Caco-2 (cell line): ENCODE data around the gene STK11IP. TPM values are rescaled to one million over a fixed set of nuclear protein-coding genes. Genes with fewer than 3 reads are reported as not detected.

Experiments
- BruUV-seq: library from RNA; stranded (reverse); fragments of 400-500 nt; replicated peaks from 2 replicates; lab custom pipeline; 2021; lab: Mats Ljungman, UMichigan
- CTCF ChIA-PET: fragments of 300-600 bp; sonication (Branson Sonifier 250); formaldehyde crosslinking; loops from one replicate; lab custom pipeline; 2022; ENCODE audit warnings: antibody characterized with exemption; lab: Charles Lee
- POLR2A ChIA-PET: fragments of 300-600 bp; sonication (Branson Sonifier 250); formaldehyde crosslinking; loops from one replicate; lab custom pipeline; 2022; ENCODE audit warnings: antibody characterized with exemption; lab: Charles Lee
- DNase-seq, 2 experiments: peaks; one replicate each; pipeline versions ENCODE4 v3.0.0 to v3.0.0-alpha.2; 2020 to 2022
- H3K27me3 ChIP-seq: replicated peaks from 2 replicates; pipeline ENCODE4 v1.6.0; 2011; ENCODE audit warnings: low read length; ENCODE audit not compliant: control insufficient read depth, insufficient read depth
- H3K36me3 ChIP-seq: 2 replicates; pipeline ENCODE4 v1.5.1; 2011; ENCODE audit warnings: low read length; ENCODE audit not compliant: control insufficient read depth, insufficient read depth
- H3K4me1 ChIP-seq: fragments of 250-450 bp; sonication (Bioruptor Pico); 2 replicates; pipeline ENCODE4 v1.5.1; 2020; ENCODE audit warnings: mild to moderate bottlenecking
- H3K4me3 ChIP-seq: 2 replicates; pipeline ENCODE4 v1.5.1; 2011; ENCODE audit warnings: low read depth, mild to moderate bottlenecking, control low read depth, low read length
- H3K9me3 ChIP-seq: fragments of 250-450 bp; sonication (Bioruptor Pico); 2 replicates; pipeline ENCODE4 v1.5.1; 2020; ENCODE audit warnings: mild to moderate bottlenecking, moderate library complexity
- H3K27ac Mint-ChIP-seq: one replicate; pipeline ENCODE4 v1.8.0; 2022; ENCODE audit warnings: mixed read lengths; ENCODE audit not compliant: unreplicated experiment
- H3K27me3 Mint-ChIP-seq: one replicate; pipeline ENCODE4 v1.8.0; 2022; ENCODE audit warnings: mixed read lengths; ENCODE audit not compliant: insufficient read depth, unreplicated experiment
- H3K36me3 Mint-ChIP-seq: one replicate; pipeline ENCODE4 v1.8.0; 2022; ENCODE audit warnings: mild to moderate bottlenecking, mixed read lengths; ENCODE audit not compliant: insufficient read depth, unreplicated experiment
- H3K4me1 Mint-ChIP-seq: one replicate; pipeline ENCODE4 v1.8.0; 2022; ENCODE audit warnings: low read depth, mixed read lengths; ENCODE audit not compliant: unreplicated experiment
- H3K4me3 Mint-ChIP-seq: one replicate; pipeline ENCODE4 v1.8.0; 2022; ENCODE audit warnings: mild to moderate bottlenecking, moderate library complexity, mixed read lengths; ENCODE audit not compliant: unreplicated experiment
- H3K9me3 Mint-ChIP-seq: one replicate; pipeline ENCODE4 v1.8.0; 2022; ENCODE audit warnings: mixed read lengths; ENCODE audit not compliant: unreplicated experiment
- CTCF ChIP-seq, 2 experiments: fragments of 200-600 bp in 1 of 2; IDR thresholded peaks; 1 replicate in 1 of 2; 2 replicates in 1 of 2; pipeline versions ENCODE4 v1.5.1 to v1.8.0; 2011 to 2022; ENCODE audit warnings: antibody characterized with exemption in 1 of 2, control low read depth in 1 of 2, inconsistent platforms in 1 of 2, low read depth in 1 of 2, low read length in 1 of 2, mild to moderate bottlenecking in 1 of 2, moderate library complexity in 1 of 2; ENCODE audit not compliant: insufficient read depth in 1 of 2, severe bottlenecking in 1 of 2, unreplicated experiment in 1 of 2
- intact Hi-C: fragments of 100-400 bp; cut with micrococcal nuclease; formaldehyde crosslinking; loops from one replicate; pipeline ENCODE4 v1.10.0; 2022; ENCODE audit not compliant: unreplicated experiment
- total RNA-seq: library from RNA; stranded (reverse); gene quantifications from 2 replicates; pipeline ENCODE4 v1.2.3, GENCODE V29; 2022

Gene STK11IP
- total RNA-seq, 1 experiment from 2014 or later: 21.7 TPM

GRCh38 chr2:219573166-219573565, 24.5 kb upstream of the STK11IP start:
- DNase-seq: no peak
- intact Hi-C loops: loop anchor here (2.0 kb wide), 1 partner anchor 30 kb away; the partner anchor contains the start of gene CHPF
- no peaks in the 10 kb centered on the region for H3K36me3 ChIP-seq
- ChIA-PET POLR2A (no interaction called here), CTCF (no interaction called here)
- BruUV-seq: no TSS peak
- no peak for TF ChIP-seq CTCF (IDR thresholded peaks at IDR 0.05; ENCODE audit: insufficient read depth in 1 of 2, low read depth in 1 of 2, low read length in 1 of 2, severe bottlenecking in 1 of 2, unreplicated experiment in 1 of 2)
- H3K27me3 ChIP-seq: no peaks in the 10 kb centered on the region
- Mint-ChIP-seq H3K36me3 (peaks cover 1% of the 10 kb centered on the region), H3K9me3 (no peaks in the 10 kb centered on the region), H3K27me3 (no peaks in the 10 kb centered on the region), H3K4me3 (no peak overlapping the region), H3K4me1 (peaks cover 27% of the 10 kb centered on the region), H3K27ac (peak overlapping the region; percentile 15)
- peaks cover 28% of the 10 kb centered on the region for H3K4me1 ChIP-seq
- no peak overlapping the region for H3K4me3 ChIP-seq
- no peaks in the 10 kb centered on the region for H3K9me3 ChIP-seq

DNA sequence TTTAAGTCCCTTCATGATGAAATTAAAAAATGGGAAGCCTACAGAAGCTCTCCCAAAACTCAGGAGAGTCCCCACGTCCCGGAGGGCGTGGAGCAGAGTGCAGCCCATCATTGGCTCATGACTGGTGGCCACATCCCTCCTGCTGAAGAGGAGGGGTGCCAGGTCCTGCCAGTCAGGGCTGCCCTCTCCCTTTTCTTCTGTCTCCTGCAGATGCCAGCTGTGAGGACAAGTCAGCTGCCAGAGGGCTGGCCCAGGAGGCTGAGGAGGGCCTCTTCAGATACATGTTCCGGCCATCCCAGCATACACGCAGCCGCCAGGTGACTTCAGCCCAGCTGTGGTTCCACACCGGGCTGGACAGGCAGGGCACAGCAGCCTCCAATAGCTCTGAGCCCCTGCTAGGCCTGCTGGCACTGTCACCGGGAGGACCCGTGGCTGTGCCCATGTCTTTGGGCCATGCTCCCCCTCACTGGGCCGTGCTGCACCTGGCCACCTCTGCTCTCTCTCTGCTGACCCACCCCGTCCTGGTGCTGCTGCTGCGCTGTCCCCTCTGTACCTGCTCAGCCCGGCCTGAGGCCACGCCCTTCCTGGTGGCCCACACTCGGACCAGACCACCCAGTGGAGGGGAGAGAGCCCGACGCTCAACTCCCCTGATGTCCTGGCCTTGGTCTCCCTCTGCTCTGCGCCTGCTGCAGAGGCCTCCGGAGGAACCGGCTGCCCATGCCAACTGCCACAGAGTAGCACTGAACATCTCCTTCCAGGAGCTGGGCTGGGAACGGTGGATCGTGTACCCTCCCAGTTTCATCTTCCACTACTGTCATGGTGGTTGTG, 23.0 kb upstream of the STK11IP start:
- ChIA-PET POLR2A (no interaction called here), CTCF (no interaction called here)
- no peaks in the 10 kb centered on the region for H3K27me3 Mint-ChIP-seq
- no peaks in the 10 kb centered on the region for H3K9me3 Mint-ChIP-seq
- no peaks in the 10 kb centered on the region for H3K36me3 Mint-ChIP-seq
- DNase-seq: no peak
- Histone ChIP-seq H3K36me3 (no peaks in the 10 kb centered on the region), H3K9me3 (no peaks in the 10 kb centered on the region), H3K27me3 (no peaks in the 10 kb centered on the region), H3K4me1 (peaks cover 30% of the 10 kb centered on the region), H3K4me3 (no peak overlapping the region)
- no peak overlapping the region for H3K4me3 Mint-ChIP-seq
- TF ChIP-seq CTCF (IDR thresholded peaks at IDR 0.05; ENCODE audit: insufficient read depth in 1 of 2, low read depth in 1 of 2, low read length in 1 of 2, severe bottlenecking in 1 of 2, unreplicated experiment in 1 of 2): no peak
- peaks cover 35% of the 10 kb centered on the region for H3K4me1 Mint-ChIP-seq
- no peak overlapping the region for H3K27ac Mint-ChIP-seq
- intact Hi-C loops: no loop called here
- BruUV-seq: no TSS peak

- no peaks in the 10 kb centered on the region for H3K9me3 Mint-ChIP-seq
- CTCF ChIA-PET: no interaction called here
- H3K4me3 ChIP-seq: no peak overlapping the region
- no peak for TF ChIP-seq CTCF (IDR thresholded peaks at IDR 0.05; ENCODE audit: insufficient read depth in 1 of 2, low read depth in 1 of 2, low read length in 1 of 2, severe bottlenecking in 1 of 2, unreplicated experiment in 1 of 2)
- no TSS peak for BruUV-seq
- peaks cover 24% of the 10 kb centered on the region for H3K4me1 ChIP-seq
- H3K27me3 ChIP-seq: no peaks in the 10 kb centered on the region
- H3K9me3 ChIP-seq: no peaks in the 10 kb centered on the region
- H3K4me3 Mint-ChIP-seq: no peak overlapping the region
- H3K36me3 ChIP-seq: no peaks in the 10 kb centered on the region
- no peaks in the 10 kb centered on the region for H3K36me3 Mint-ChIP-seq
- DNase-seq: no peak
- POLR2A ChIA-PET: interaction anchor here (0.5 to 0.6 kb wide), 2 partner anchors 10 to 16 kb away, joined by 3 read pairs; no protein-coding TSS in a partner anchor
- H3K4me1 Mint-ChIP-seq: peaks cover 35% of the 10 kb centered on the region
- H3K27ac Mint-ChIP-seq: no peak overlapping the region
- intact Hi-C loops: no loop called here
- H3K27me3 Mint-ChIP-seq: no peaks in the 10 kb centered on the region
Measured at GRCh38 chr2:219575566-219576504, 21.8 kb upstream of the STK11IP start.
